A549 (cell line): Measurements from ENCODE around the gene CTIF. TPM values are rescaled to one million over a fixed set of nuclear protein-coding genes. Genes with fewer than 3 reads are reported as not detected.

Experiments
- ATAC-seq, 2 experiments: fragments of 200-7000 bp in 1 of 2; fragments of >200 bp in 1 of 2; cut with Nextera tagmentation in 1 of 2; cut with Tn5 transposase in 1 of 2; 3 replicates each; pipeline versions ENCODE4 v1.8.0 to v1.9.1; 2018 to 2020; ENCODE audit warnings: mild to moderate bottlenecking in 1 of 2, moderate library complexity in 1 of 2
- CTCF ChIA-PET: fragments of 300-600 bp; sonication (Branson Sonifier 250); formaldehyde crosslinking; extraction: SDS; loops from one replicate; lab custom pipeline; 2021; ENCODE audit warnings: antibody characterized with exemption, inconsistent platforms; lab: Yijun Ruan, JAX
- POLR2A ChIA-PET: fragments of 350-600 bp; formaldehyde crosslinking; extraction: SDS; loops from one replicate; lab custom pipeline; 2021; ENCODE audit warnings: antibody characterized with exemption, inconsistent platforms; lab: Yijun Ruan, JAX
- DNase-seq, 2 experiments: peaks; one replicate each; pipeline versions ENCODE4 v3.0.0 to v3.0.0-alpha.2; 2011 to 2016; ENCODE audit warnings: low read depth in 1 of 2, low spot score in 1 of 2
- FAIRE-seq: peaks from 2 replicates; lab custom pipeline; 2011; peaks lifted over from hg19 to GRCh38; lab: Jason Lieb, UNC
- H3K27ac ChIP-seq, 2 experiments: fragments of >200 bp; sonication (Bioruptor Twin); formaldehyde crosslinking; 3 replicates each; pipeline ENCODE4 v1.5.1; 2016 to 2017
- H3K4me1 ChIP-seq: fragments of >200 bp; sonication (Bioruptor Twin); formaldehyde crosslinking; 3 replicates; pipeline ENCODE4 v1.6.1; 2016
- H3K4me2 ChIP-seq: fragments of >200 bp; sonication (Bioruptor Twin); formaldehyde crosslinking; 3 replicates; pipeline ENCODE4 v1.6.1; 2016
- H3K4me3 ChIP-seq: fragments of >200 bp; sonication (Bioruptor Twin); formaldehyde crosslinking; 3 replicates; pipeline ENCODE4 v1.5.1; 2016
- H3K9me3 ChIP-seq: fragments of >200 bp; sonication (Bioruptor Twin); formaldehyde crosslinking; 3 replicates; pipeline ENCODE4 v1.6.1; 2016
- BCL3 ChIP-seq: fragments of >200 bp; sonication (Bioruptor Twin); formaldehyde crosslinking; IDR thresholded peaks from 3 replicates; pipeline ENCODE4 v1.6.1; 2016
- BHLHE40 ChIP-seq: IDR thresholded peaks from 2 replicates; pipeline ENCODE4 v1.6.1; 2012; ENCODE audit warnings: low read depth, low read length, inconsistent platforms
- CHD2 ChIP-seq: fragments of 150-350 bp; IDR thresholded peaks from 2 replicates; pipeline ENCODE4 v1.6.1; 2014; ENCODE audit warnings: low read length; ENCODE audit not compliant: partially characterized antibody
- CHD4 ChIP-seq: fragments of 200-600 bp; sonication (generic); IDR thresholded peaks from 2 replicates; pipeline ENCODE4 v1.6.1; 2016; ENCODE audit warnings: antibody characterized with exemption, mild to moderate bottlenecking, borderline replicate concordance
- EHF ChIP-seq: fragments of 250-450 bp; sonication (Bioruptor Pico); IDR thresholded peaks from 2 replicates; pipeline ENCODE4 v1.5.0; 2020; ENCODE audit warnings: mild to moderate bottlenecking
- FOXS1 ChIP-seq: fragments of 250-450 bp; sonication (Bioruptor Pico); IDR thresholded peaks from 2 replicates; pipeline ENCODE4 v1.5.0; 2020; ENCODE audit warnings: mild to moderate bottlenecking, moderate library complexity
- GATA3 ChIP-seq: IDR thresholded peaks from 2 replicates; pipeline ENCODE4 v1.6.1; 2012; ENCODE audit warnings: borderline replicate concordance
- HMGXB4 ChIP-seq: fragments of 250-450 bp; sonication (Bioruptor Pico); IDR thresholded peaks from 2 replicates; pipeline ENCODE4 v1.5.0; 2021; ENCODE audit warnings: mild to moderate bottlenecking, moderate library complexity, borderline replicate concordance
- JUNB ChIP-seq: fragments of >200 bp; sonication (Bioruptor Twin); formaldehyde crosslinking; IDR thresholded peaks from 2 replicates; pipeline ENCODE4 v1.6.1; 2016
- KDM1A ChIP-seq: fragments of 200-600 bp; sonication (generic); IDR thresholded peaks from 2 replicates; pipeline ENCODE4 v1.6.1; 2016; ENCODE audit warnings: low read depth, mild to moderate bottlenecking
- MAZ ChIP-seq: fragments of 150-350 bp; IDR thresholded peaks from 2 replicates; pipeline ENCODE4 v1.6.1; 2014; ENCODE audit warnings: antibody characterized with exemption, low read depth, low read length, borderline replicate concordance
- NR3C1 ChIP-seq: fragments of >200 bp; sonication (Bioruptor Twin); formaldehyde crosslinking; IDR thresholded peaks from 3 replicates; pipeline ENCODE4 v1.6.1; 2017
- PHF8 ChIP-seq: fragments of 200-600 bp; sonication (generic); IDR thresholded peaks from 2 replicates; pipeline ENCODE4 v1.6.1; 2016; ENCODE audit warnings: low read depth, mild to moderate bottlenecking, antibody characterized with exemption, moderate library complexity, borderline replicate concordance
- RARB ChIP-seq: fragments of 250-450 bp; sonication (Bioruptor Pico); IDR thresholded peaks from 2 replicates; pipeline ENCODE4 v1.8.0; 2021; ENCODE audit warnings: mild to moderate bottlenecking, moderate library complexity
- RCOR1 ChIP-seq: fragments of 150-350 bp; IDR thresholded peaks from 2 replicates; pipeline ENCODE4 v1.6.1; 2014; ENCODE audit warnings: antibody characterized with exemption, low read length, low read depth
- SREBF2 ChIP-seq: fragments of 450-650 bp; IDR thresholded peaks from 2 replicates; pipeline ENCODE4 v1.6.1; 2014; ENCODE audit warnings: mild to moderate bottlenecking, moderate library complexity
- ZC3H11A ChIP-seq: fragments of 450-650 bp; IDR thresholded peaks from 2 replicates; pipeline ENCODE4 v1.6.1; 2014; ENCODE audit warnings: antibody characterized with exemption, mild to moderate bottlenecking
- ZNF302 ChIP-seq: fragments of 250-450 bp; sonication (Bioruptor Pico); IDR thresholded peaks from 2 replicates; pipeline ENCODE4 v1.9.0; 2021; ENCODE audit warnings: inconsistent platforms, mild to moderate bottlenecking, moderate library complexity
- ZSCAN20 ChIP-seq: fragments of 250-450 bp; sonication (Bioruptor Pico); IDR thresholded peaks from 2 replicates; pipeline ENCODE4 v1.8.0; 2022; ENCODE audit warnings: mild to moderate bottlenecking, moderate library complexity
- WGBS: methylation state at CpG from one replicate; pipeline ENCODE4 v1.1.6; 2017; ENCODE audit errors: missing lambda C conversion rate; 5-methylcytosine and 5-hydroxymethylcytosine counted together
- polyA plus RNA-seq, 4 experiments: library from polyadenylated mRNA; depleted of rRNA in 3 of 4; stranded (reverse); fragments of >200 nt; fragmentation: RNase III in 1 of 4; extraction: RNeasy Plus Mini Kit Qiagen cat#74134 plus additional on column Dnase treatment in 1 of 4; gene quantifications; 2 replicates in 3 of 4; 3 replicates in 1 of 4; pipeline ENCODE4 v1.2.3, GENCODE V29; 2011 to 2017
- TF ChIP-seq, protein P1 (sequence below): fragments of >200 bp; sonication (Bioruptor Twin); formaldehyde crosslinking; IDR thresholded peaks from 2 replicates; pipeline ENCODE4 v1.6.1; 2016
- TF ChIP-seq, protein P2 (sequence below): fragments of 200-600 bp; sonication (generic); IDR thresholded peaks from 2 replicates; pipeline ENCODE4 v1.6.1; 2016; ENCODE audit warnings: antibody characterized with exemption, mild to moderate bottlenecking, moderate library complexity
- TF ChIP-seq, protein P3 (sequence below): fragments of 450-650 bp; IDR thresholded peaks from 2 replicates; pipeline ENCODE4 v1.6.1; 2014; ENCODE audit warnings: antibody characterized with exemption

The CTIF gene
- polyA plus RNA-seq, 2 of the 4 experiments (the other 2 are of a cell fraction) = 17.0 to 24.7 TPM

GRCh38 chr18:48779462-48779861, 240.6 kb downstream of the CTIF start:
- TF ChIP-seq CHD4 (no peak), HMGXB4 (no peak), PHF8 (no peak), RCOR1 (no peak), GATA3 (no peak), JUNB (no peak), KDM1A (no peak), EHF (CRISPR knock-in tag) (no peak)
- Histone ChIP-seq H3K4me3 (no peak overlapping the region), H3K4me2 (no peak overlapping the region), H3K27ac (no peak overlapping the region), H3K4me1 (peaks cover 10% of the 10 kb centered on the region; the same call in 1 of the 3 replicates), H3K9me3 (no peaks in the 10 kb centered on the region)
- no peak for ATAC-seq
- ChIA-PET CTCF (interaction anchor here (0.7 to 0.8 kb wide), 2 partner anchors 10 to 680 kb away, joined by 3 read pairs; no protein-coding TSS in a partner anchor), POLR2A (interaction anchor here (0.7 kb wide), 1 partner anchor 617 kb away, joined by 3 read pairs; no protein-coding TSS in a partner anchor)
- DNase-seq = no peak
- 90% methylated on average over 6 of the region's 7 CpGs for whole genome bisulfite sequencing
- no peak for FAIRE-seq

DNA sequence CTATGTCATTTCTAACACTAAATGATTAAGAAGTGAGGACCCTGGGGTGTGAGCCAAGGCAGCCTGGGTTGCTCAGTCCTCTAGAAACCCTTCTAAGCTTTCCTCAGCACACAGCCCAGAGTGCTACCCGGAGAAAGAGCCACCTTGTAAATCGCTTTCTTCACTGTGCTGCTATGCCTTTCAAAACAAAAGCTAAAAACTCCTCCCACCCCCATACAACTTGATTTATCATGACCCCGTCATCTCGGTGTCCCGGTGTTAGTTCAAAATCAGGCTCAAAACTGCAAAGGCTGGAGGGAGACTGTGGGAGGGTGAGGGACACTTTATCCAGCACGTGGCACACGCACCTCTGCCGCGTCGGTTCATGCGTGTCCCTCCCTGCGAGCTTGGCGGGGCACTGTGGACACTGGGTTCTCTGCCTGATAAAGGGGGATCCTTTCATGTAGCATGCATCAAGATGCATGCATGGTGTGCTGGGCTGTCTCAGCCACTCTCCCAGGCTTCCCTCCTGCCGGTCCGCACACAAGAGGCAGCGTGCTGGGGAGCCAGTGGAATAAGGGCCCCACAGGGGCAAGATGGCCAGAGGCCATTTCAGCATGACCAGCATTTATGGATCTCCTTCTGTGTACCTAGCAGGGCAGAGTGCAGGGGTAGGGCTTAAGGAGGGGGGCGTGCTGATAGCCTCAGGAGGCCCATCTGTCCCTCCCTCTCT, 241.5 kb downstream of the CTIF start:
- DNase-seq (no peak), ATAC-seq (no peak), FAIRE-seq (no peak)
- 90% methylated on average over 14 of the region's 17 CpGs for WGBS
- Histone ChIP-seq H3K9me3 (no peaks in the 10 kb centered on the region), H3K4me3 (no peak overlapping the region), H3K4me2 (no peak overlapping the region), H3K4me1 (peaks cover 10% of the 10 kb centered on the region; the same call in 1 of the 3 replicates), H3K27ac (no peak overlapping the region)
- POLR2A ChIA-PET = interaction anchor here (0.7 kb wide), 1 partner anchor 616 kb away, joined by 3 read pairs; no protein-coding TSS in a partner anchor
- no peak for TF ChIP-seq FOXS1 (CRISPR knock-in tag)
- TF ChIP-seq CHD2 = no peak
- no peak for TF ChIP-seq MAZ
- no peak for TF ChIP-seq NR3C1
- no peak for TF ChIP-seq ZNF302
- no peak for TF ChIP-seq RARB (CRISPR knock-in tag)
- no peak for TF ChIP-seq ZSCAN20 (CRISPR knock-in tag)
- TF ChIP-seq PHF8 = no peak
- no peak for TF ChIP-seq KDM1A
- TF ChIP-seq BCL3 = no peak
- TF ChIP-seq, protein P1, sequence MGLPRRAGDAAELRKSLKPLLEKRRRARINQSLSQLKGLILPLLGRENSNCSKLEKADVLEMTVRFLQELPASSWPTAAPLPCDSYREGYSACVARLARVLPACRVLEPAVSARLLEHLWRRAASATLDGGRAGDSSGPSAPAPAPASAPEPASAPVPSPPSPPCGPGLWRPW = no peak
- TF ChIP-seq, protein P2, sequence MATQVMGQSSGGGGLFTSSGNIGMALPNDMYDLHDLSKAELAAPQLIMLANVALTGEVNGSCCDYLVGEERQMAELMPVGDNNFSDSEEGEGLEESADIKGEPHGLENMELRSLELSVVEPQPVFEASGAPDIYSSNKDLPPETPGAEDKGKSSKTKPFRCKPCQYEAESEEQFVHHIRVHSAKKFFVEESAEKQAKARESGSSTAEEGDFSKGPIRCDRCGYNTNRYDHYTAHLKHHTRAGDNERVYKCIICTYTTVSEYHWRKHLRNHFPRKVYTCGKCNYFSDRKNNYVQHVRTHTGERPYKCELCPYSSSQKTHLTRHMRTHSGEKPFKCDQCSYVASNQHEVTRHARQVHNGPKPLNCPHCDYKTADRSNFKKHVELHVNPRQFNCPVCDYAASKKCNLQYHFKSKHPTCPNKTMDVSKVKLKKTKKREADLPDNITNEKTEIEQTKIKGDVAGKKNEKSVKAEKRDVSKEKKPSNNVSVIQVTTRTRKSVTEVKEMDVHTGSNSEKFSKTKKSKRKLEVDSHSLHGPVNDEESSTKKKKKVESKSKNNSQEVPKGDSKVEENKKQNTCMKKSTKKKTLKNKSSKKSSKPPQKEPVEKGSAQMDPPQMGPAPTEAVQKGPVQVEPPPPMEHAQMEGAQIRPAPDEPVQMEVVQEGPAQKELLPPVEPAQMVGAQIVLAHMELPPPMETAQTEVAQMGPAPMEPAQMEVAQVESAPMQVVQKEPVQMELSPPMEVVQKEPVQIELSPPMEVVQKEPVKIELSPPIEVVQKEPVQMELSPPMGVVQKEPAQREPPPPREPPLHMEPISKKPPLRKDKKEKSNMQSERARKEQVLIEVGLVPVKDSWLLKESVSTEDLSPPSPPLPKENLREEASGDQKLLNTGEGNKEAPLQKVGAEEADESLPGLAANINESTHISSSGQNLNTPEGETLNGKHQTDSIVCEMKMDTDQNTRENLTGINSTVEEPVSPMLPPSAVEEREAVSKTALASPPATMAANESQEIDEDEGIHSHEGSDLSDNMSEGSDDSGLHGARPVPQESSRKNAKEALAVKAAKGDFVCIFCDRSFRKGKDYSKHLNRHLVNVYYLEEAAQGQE = no peak
- TF ChIP-seq, protein P3, sequence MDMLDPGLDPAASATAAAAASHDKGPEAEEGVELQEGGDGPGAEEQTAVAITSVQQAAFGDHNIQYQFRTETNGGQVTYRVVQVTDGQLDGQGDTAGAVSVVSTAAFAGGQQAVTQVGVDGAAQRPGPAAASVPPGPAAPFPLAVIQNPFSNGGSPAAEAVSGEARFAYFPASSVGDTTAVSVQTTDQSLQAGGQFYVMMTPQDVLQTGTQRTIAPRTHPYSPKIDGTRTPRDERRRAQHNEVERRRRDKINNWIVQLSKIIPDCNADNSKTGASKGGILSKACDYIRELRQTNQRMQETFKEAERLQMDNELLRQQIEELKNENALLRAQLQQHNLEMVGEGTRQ = no peak
- TF ChIP-seq BHLHE40 = no peak
- no peak for TF ChIP-seq ZC3H11A
- TF ChIP-seq SREBF2 = no peak
- CTCF ChIA-PET = interaction anchor here (0.8 kb wide), 1 partner anchor 679 kb away, joined by 3 read pairs; no protein-coding TSS in a partner anchor
